GM19468 (cell line): Measurements from ENCODE around the gene EFNA3.

ENCODE experiments used
- ATAC-seq: cut with Tn5 transposase; IDR thresholded peaks from one replicate; pipeline ENCODE4 v1.9.1; 2021; ENCODE audit warnings: mild to moderate bottlenecking, moderate library complexity, moderate number of reproducible peaks; ENCODE audit not compliant: unreplicated experiment; ENCODE audit errors: extremely low read depth

Gene EFNA3

DNA sequence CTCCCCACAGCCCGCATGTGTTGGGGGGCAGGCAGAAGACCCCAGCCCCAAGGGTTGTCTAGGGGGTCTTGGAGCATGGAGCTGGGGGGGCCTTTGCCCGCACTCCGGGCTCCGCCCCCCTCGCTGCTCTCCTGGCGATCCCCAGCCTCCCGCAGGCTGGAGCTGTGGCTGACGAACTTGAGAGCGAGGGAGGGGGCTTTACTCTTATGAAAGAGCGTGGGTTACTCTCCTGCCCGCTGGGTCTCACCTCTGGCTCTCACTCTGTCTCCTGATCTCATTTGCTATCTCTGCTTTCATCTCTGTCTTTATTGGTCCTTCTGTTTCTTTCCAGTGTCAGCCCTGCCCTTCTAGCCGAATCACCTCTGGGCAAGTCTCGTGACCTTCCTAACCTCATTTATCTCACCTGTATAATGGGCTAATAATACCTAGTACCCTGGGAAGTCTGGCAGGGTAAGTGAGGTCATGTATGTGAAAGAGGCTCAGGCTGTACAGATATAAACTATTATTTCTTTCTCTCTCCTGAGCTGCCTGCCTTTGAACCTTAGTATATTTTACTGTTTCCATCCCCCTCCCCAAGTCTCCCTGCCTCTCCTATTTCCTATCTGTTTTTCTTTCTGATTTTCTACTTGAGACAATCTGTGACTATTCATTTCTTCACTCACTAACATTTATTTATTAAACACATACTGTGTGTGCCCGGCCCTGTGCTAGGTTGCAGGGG is 14.4 kb upstream of the EFNA3 start:
- ATAC-seq = no peak

DNA sequence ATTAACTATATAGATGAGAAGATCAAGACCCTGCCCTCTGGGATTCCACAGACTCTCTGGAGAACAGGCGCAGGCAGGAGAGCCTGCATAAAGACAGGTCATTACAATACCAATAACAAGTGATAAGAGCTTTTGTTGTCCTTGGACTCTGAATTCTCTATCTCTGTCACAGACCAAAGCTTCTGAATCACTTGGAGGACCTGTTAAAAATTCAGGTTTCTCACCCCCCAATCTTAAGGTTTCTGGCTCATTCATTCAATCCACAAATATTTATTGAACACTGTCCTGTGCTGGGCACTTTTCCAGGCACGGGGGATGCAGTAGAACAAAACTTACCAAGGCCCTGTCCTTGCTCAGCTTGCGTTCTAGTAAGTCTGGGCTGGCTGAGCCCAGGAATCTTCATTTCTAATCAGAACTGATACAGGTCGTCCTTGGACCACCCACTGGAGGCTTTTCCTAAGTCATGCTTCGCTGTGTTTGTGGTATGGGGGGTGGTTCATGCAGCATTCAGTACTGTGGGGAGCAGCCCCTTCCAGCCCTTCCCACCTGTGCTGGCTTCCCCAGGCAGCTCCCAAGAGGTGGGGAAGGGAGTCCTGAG is 13.7 kb upstream of the EFNA3 start:
- no peak for ATAC-seq

- no peak for ATAC-seq
Observed at GRCh38 chr1:155066777-155067176, 11.9 kb upstream of the EFNA3 start.

DNA sequence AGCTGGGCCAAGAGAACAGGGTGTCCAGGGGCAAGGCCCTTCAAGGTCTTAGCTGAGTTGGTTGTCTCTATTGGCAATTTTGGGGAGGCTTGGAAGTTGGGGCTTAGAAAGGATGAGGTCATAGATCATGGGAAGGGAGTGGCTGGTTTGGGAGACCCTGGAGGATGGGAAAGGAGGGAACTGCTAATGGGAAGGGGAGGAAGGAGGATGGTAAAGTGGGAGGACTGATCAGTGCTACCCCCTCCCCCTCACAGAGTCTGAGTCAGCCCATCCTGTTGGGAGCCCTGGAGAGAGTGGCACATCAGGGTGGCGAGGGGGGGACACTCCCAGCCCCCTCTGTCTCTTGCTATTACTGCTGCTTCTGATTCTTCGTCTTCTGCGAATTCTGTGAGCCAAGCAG is 10.0 kb upstream of the EFNA3 start:
- no peak for ATAC-seq

DNA sequence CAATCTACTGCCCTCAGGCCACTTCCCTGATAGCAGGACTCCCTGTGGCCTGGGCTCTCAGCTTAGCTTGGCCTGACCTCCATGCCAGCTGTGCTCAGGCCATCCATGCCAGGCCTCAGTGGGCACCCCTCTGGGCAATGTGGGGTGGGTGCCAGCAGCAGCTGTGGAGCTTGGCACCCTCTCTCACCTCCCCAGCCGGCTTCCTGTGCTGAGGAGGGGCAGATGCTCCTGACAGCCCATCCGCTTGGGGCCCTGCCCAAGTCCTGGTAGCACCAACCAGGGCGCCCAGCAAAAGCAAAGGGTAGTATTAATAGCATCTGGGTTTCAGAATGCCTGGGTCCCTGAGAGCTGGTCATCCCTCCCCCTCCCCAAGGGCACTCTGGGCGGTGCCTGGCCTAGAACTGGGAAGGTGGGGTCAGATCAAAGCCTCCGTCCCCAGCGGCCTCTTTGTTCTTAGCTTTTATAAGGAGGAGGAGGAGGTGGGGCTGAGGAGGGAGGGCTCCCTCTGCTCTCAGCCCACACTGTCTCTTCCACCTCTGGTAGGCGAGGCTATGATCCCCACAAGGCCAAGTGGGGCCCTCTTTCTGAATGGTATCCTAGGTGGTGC is 9.0 kb upstream of the EFNA3 start:
- ATAC-seq = no peak

GRCh38 chr1:155070158-155070621 is 8.4 kb upstream of the EFNA3 start:
- ATAC-seq = no peak

GRCh38 chr1:155070721-155071569 is 7.7 kb upstream of the EFNA3 start:
- ATAC-seq = no peak

DNA sequence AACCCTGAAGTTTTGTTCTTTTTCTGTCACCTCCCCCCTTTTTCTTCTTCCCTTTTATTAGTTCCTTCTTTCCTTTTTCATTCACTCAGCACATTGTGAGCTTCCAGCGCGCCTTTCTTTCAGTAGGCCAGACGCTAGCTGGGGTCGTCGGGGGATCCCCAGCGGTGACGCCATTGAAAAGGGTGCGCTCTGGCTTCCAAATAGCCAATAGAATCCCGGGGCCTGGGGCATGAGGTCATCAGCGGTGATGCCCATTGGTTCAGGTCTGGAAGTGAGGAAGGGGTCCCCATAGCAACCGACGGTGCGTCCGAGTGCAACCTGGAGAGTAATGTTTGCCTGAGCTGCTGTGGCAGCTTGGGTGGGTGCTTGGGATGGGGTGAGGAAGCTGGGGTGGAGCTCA is 6.9 kb upstream of the EFNA3 start:
- no peak for ATAC-seq

DNA sequence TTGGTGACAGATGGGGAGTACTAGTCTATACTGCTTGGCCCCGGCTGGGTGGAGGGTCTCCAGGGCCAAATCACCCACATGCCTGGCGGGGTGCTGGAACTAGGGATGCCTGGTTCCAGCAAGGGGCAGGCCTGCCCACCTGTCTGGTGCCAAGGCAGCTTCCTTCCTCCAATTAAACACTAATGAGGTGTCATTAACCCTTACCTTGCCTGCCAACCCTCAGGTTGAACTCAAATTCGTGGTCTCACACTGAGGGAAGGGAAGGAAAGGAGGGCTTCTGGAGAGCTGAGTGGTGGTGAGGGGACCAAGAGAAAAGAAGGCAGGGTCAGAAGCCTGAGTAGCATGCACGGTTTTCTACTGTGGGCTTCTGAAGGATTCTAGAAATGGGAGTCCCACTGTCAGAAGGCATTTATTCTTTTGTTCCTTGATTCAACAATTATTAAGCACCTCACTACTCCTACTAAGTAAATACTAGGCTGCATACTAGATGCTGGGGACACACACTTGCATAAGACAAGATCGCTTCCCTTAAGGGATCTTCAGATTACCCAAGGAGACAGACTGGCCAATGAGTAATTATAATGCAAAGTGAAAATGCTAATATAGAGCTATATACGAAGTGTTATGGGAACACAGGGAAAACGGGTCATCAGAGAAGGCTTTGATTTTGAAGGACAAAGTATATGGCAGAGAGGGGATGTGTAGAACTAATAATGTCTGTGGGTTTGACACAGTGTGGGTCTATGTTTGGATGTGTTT is 5.9 kb upstream of the EFNA3 start:
- no peak for ATAC-seq

GRCh38 chr1:155073377-155074242 is 5.0 kb upstream of the EFNA3 start:
- ATAC-seq = no peak

DNA sequence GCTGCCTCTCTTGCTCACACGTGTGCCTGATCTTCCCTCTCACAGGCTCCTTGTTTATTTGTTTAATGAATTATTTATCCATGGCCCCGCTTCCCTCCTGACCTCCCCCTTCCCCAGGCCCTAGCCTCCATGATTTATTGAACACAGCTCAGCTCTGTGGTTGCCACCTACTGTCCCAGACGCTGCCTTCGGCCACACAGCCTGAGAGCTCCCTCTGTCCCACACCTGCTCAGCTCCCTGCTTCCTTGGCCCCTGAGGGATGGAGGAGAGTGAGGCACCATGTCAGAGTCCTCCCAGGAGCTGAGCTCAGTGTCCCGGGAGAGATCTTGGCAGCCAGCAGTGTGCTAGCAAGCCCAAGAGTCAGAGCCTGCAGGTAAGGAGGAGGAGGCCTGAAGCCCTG is 3.1 kb upstream of the EFNA3 start:
- ATAC-seq = no peak

GRCh38 chr1:155076371-155076770 is 2.3 kb upstream of the EFNA3 start:
- ATAC-seq = no peak

DNA sequence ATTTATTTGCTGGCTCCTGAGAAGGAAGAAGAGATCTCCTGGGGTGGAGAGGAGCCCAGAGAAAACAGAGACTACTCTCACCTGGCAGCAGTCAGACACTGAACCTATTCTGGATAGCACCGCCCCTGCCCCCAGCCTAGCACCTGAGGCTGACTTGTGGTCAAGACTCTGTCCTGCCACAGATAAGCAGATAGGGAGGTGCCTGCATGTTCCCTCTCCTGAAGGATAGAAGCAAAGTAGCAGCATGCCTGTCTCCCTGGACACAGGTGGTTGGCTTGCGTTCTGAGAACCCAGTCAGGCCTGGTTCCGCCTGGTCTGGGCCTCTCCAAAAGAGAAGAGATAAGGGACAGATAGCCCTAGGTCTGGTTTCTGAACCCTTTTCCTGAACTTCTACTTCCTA is 1.3 kb upstream of the EFNA3 start:
- ATAC-seq = no peak

DNA sequence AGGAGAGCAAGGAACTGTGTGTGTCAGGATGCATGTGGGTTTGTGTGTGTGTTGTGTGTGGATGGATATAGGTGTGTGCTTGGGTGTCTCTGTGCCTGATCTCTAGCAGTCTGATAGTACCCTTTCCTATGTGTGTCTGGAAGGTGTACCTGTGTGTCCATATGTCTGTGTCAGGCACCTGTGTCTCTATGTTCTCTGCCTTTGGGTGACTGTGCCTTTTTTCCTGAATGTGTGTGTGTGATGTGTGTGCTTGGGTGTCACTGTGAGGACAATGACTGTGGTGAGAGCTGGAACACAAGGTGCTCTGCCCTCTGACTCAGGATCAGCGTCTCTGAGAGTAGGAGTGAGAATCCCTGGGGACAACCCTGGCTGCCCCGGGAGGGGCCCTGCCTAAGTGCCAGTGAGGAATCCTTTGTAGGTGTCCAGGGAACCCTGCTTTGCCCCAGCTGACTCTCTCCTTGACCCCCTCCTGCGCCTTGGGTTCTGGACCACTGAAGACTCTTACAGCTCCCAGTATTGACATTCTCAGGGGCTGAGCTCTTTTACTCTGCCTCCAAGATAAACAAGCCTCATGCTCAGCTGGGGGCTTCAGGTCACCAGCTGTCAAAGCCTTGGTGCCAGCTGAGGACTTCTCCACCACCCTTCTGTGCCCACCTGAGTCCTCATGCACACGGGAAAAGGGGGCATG is 735 bp upstream of the EFNA3 start:
- no peak for ATAC-seq

DNA sequence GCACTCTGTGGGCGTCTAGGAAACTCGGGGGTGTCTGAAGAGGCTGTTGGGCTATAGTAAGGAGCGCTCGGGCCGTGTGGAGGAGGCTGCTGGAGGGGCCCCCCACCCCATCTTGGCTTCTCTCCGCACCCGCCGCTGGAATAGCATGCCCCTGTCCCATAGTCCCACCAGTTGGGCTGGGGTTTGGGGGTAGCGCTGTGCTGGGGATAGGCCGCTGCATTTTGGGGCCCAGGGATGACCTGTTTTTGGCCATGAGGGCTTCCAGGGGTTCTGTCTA is 511 bp downstream of the EFNA3 start:
- ATAC-seq = no peak

- no peak for ATAC-seq
Observed at GRCh38 chr1:155079487-155080311, 1.1 kb downstream of the EFNA3 start.

- no peak for ATAC-seq
Observed at GRCh38 chr1:155080312-155081228, 1.9 kb downstream of the EFNA3 start.
